ENCODE measurements around the gene PTPRH. TPM values are rescaled to one million over a fixed set of nuclear protein-coding genes. Genes with fewer than 3 reads are reported as not detected.

PTPRH gene
- total RNA-seq, 4 donors from 2014 or later, result 1.4 to 9.8 (median 5.5) TPM

- DNase-seq (ENCODE audit: low spot score) (no peak), ATAC-seq (ENCODE audit: low FRiP score) (no peak)
- no peak for TF ChIP-seq CTCF (IDR thresholded peaks at IDR 0.05)
Measured at GRCh38 chr19:55189403-55189835, 19.9 kb downstream of the PTPRH start.

- no peak for DNase-seq (ENCODE audit: low spot score)
- no peak for ATAC-seq (ENCODE audit: low FRiP score)
Measured at GRCh38 chr19:55188625-55189024, 20.7 kb downstream of the PTPRH start.

GRCh38 chr19:55186080-55186479 lies 23.2 kb downstream of the PTPRH start:
- TF ChIP-seq CTCF (IDR thresholded peaks at IDR 0.05), result no peak
- DNase-seq (ENCODE audit: low spot score) (no peak), ATAC-seq (ENCODE audit: low FRiP score) (no peak)

More at GRCh38 chr19:55188625-55189024, 20.7 kb downstream of the PTPRH start:
- TF ChIP-seq CTCF (IDR thresholded peaks at IDR 0.05), result no peak

DNA sequence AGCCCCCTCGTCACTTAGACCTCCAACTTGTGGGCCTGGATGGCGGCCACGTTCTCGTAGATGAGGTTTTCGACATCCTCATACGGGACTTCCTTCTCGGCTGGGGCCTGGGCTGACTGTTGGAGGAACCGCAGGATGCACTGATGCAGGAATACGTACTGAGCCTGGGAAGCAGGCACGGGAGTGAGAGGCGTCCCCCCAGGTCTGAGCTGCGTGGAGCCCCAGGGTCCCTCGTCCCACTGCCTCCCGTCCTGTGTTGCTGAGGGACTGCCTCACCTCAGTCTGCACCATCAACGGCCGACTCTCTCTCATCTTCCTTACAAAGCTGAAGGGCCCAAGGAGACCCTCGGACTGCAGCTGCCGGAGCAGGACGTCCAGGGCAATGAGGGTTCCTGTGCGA lies 27.6 kb downstream of the PTPRH start:
- no peak for ATAC-seq (ENCODE audit: low FRiP score)
- no peak for DNase-seq (ENCODE audit: low spot score)
- TF ChIP-seq CTCF (IDR thresholded peaks at IDR 0.05), result no peak

DNA sequence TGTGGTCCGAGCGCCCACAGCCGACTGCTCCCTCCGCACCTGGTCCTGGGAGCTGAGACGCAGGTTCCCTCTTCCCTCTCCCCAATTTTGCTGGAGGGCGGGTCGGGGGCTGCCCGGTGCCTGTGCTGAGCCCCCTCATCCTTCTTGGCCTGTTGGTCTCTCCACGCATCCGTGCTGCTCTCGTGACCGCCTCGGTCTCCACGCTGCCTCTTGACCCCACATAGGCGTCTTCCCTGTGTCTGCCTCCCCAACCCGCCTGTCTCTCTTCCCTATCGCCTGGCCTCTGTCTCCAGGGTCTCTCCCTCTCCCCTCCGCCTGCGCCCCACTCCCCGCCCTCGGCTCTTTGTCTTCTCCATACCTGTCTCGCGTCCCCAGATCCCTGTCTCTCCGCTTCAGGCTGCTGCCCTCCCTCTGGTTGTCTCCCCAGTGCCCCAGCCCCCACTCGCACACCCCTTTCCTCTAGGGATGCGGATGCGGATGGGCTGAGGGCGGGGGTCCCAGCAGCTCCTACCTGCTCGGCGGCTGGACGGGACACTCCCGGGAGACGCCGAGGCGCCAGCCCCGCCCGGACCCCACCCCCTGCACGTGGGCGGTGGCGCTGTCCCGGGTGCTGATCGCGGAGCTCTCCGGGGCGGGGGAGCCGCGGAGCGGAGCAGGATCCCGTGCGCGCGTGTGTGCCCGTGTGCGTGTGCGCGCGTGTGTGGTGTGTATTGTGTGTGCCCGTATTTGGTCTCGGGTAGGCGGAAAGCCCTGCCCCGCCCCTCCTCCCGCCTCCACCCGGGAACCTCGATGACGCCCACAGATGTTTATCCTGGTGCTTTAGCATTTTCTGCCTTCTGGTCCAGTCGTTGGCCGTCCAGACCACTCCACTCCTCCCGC lies 29.5 kb downstream of the PTPRH start, which contains the start of gene SYT5:
Gene SYT5, minus strand, starts transcription at position 684 of the 879 bp plus-strand sequence. CDS start 1,248 bp downstream, outside the sequence.
- no peak for DNase-seq (ENCODE audit: low spot score)
- peak; percentile 30 for ATAC-seq (ENCODE audit: low FRiP score)
- no peak for TF ChIP-seq CTCF (IDR thresholded peaks at IDR 0.05)

DNA sequence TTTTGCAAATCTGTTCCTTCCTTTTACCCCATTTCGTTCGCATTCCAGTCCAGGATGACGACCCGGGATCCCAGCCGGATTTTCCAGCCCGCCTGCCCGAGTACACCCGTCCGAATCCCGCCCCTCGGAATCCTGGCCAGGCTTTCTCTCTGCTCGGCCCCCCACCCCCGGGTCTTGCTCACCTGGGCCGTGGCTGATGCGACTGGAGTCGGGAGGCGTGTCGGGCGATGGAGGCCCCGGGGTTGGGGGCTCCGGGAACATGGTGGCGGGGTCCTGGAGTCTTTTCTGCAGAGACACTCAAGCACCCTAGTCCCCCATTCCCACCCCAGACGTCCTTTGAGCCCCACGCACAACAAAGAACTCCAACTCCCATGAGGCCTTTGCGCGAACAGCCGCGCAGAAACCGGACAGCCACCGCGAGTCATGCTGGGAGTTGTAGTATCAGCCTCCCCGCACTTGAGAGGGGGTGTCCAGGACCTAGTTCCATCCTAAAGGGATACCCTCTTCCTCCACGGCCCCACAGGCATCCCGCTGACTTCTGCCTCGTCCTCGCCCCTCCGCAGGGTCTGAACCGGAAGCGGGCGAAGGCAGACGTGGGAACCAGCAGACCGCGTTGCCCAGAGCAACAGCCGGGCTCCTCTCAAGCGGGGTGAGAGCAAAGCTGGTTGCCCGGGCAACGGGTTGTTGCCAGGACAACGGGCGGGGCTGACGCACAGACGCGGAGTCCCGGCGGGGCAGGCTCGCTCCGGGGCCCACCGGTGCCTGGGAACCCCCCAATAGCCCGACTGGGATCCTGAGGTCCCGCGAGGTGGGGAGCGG lies 30.3 kb downstream of the PTPRH start:
- no peak for DNase-seq (ENCODE audit: low spot score)
- TF ChIP-seq CTCF (IDR thresholded peaks at IDR 0.05), result no peak
- peak; percentile 30 for ATAC-seq (ENCODE audit: low FRiP score)
